ENCODE data around the gene RAMAC.

DNA sequence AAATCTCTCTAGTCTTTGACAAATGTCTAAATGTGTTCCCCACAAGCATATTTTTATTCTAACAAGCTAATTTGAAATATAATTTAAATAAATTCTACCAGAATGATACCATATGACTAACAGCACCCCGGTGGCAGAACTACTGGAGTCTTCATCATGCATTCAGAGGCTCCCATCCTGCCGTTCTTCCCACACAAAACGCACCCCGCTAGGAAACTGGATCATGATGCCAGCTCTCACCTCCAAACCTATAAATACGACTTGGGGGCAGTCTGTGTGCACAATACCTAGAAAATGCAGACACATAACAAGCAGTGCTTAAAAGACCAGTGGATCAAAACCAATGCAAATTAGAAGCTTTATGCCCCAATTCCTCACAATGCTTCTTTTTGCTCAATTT, 42.0 kb upstream of the RAMAC start:
- TF ChIP-seq, protein P1, sequence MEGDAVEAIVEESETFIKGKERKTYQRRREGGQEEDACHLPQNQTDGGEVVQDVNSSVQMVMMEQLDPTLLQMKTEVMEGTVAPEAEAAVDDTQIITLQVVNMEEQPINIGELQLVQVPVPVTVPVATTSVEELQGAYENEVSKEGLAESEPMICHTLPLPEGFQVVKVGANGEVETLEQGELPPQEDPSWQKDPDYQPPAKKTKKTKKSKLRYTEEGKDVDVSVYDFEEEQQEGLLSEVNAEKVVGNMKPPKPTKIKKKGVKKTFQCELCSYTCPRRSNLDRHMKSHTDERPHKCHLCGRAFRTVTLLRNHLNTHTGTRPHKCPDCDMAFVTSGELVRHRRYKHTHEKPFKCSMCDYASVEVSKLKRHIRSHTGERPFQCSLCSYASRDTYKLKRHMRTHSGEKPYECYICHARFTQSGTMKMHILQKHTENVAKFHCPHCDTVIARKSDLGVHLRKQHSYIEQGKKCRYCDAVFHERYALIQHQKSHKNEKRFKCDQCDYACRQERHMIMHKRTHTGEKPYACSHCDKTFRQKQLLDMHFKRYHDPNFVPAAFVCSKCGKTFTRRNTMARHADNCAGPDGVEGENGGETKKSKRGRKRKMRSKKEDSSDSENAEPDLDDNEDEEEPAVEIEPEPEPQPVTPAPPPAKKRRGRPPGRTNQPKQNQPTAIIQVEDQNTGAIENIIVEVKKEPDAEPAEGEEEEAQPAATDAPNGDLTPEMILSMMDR (IDR thresholded peaks at IDR 0.05; ENCODE audit: low read depth, low read length, poor library complexity, severe bottlenecking), result no peak
- no peak for TF ChIP-seq EZH2phosphoT487 (IDR thresholded peaks at IDR 0.05; ENCODE audit: borderline replicate concordance, low read length)

Measured in DOHH2 (cell line).